Stimulated activated CD8-positive, alpha-beta memory T cell treated with anti-CD3 and anti-CD28 coated beads, Interleukin-7, amount 100 ng/mL, for 24 hours (primary cell): ENCODE results near the gene CACNA1C.

ENCODE experiments used
- DNase-seq: peaks from one replicate; pipeline ENCODE4 v3.0.0-alpha.2; 2020; ENCODE audit warnings: low read depth

CACNA1C gene

DNA sequence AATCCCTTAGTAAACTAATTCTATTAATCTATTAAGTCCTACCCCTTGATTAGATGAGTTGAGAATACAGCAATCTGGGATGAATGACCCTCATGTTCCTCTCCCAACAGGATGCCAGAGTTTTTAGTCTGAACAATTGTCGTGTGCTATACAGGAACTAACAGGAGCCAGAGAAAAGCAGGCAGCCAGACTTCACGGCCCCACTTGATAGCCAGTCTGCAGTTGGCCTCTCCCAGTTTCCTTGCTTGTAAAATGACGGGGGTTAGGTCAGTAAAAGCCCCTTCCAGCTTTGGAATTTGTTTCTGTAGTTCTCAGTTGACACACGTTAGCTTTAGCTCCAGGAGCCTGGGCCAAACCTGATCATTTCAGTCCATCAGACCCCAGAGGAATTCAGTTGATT, 475.2 kb downstream of the CACNA1C start:
- no peak for DNase-seq

DNA sequence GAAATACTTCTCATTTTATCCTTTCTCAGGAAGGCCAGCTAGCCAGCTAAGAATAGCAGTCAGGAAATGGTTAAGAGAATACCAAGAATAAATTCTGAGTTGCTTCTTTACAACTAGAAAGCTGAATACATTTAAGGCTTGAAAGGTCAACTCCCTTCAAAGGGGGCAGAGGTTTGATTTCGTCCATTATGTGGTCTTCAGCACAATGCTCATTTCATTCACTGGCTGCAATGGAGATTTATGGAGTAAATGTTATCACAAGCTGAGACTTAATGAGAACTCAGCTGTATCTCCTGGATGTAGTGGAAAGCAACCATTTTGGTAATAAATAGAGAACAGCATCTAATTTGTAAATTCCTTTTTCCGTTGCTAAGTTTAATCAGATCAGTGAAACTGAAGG, 477.0 kb downstream of the CACNA1C start:
- no peak for DNase-seq

DNA sequence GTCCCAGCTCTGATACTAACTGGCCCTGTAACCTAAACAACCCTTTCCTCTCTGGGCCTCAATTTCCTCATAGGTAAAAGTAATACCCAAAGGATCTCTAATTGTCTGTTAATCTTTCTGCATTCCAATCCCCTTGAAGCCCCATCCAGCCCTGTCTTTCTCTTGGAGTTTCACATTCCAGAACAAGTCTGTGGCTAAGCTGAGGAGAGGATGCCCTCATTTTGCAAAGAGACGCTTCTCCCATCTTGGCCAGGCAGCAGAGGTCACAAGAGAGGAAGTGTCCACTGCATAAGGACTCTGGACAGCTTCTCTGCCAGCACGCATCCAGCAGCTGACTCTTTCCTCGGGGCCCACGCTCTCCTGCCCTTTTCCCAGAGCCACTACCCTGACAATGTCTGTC, 478.6 kb downstream of the CACNA1C start:
- no peak for DNase-seq

DNA sequence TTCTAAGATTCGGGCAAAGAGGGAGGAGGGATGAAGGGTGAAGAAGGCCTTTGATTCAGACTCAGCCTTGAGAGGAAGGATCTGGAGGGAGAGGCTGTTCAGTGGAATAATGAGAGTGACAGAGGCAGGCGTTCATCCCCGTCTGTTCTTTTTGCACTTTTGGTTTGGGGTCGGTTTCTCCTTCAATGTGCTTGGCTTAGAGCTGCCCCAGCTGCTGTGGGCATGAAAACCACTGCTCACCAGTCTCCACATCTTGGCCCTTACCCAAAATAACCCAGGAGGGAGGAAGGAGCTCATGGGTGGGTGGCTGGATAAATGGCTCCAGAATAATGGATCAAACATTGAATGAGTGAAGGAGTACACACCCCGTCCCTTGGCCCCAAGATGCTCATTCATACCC, 480.2 kb downstream of the CACNA1C start:
- DNase-seq = no peak

DNA sequence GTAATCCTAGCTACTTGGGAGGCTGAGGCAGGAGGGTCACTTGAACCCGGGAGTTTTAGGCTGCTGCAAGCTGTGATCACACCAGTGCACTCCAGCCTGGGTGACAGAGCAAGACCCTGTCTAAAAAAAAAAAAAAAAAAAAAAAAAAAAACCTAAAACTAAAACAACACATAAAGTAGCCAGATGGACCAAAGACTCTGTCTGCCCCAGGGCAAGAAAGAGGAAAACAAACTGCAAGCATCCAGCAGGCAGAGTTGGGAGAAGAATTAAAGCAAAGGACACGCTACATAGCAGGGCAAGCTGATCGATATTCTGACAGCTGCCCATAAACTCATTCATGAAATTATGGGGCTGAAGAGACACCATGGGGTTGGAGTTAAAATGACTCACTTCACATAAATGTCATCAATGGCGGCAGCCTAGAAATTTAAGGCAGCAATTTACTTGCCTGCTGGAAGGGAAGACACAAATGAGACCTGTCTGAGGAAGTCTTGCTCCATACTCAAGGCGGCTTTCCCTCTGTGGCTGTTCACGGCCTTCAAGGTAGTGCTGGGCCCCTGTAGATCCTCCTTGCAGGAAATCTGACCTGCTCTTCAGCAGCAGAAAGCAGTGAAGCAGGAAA, 482.9 kb downstream of the CACNA1C start:
- no peak for DNase-seq

DNA sequence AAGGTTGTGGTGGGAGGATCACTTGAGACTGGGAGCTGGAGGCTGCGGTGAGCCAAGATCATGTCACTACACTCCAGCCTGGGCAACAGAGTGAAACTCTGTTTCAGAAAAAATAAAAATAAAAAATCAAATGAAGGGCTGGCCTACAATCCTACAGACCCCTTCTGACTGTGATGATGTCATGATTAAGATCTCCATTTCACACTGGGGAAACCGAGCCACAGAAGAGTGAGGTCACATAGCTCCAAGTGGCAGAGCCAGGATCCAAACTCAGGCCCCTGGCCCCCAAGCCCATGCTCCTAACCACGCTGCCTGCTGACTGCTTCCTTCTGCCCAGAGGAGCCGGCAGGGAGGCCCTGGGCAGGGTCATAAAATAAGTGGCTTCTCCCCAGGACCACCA, 483.9 kb downstream of the CACNA1C start:
- no peak for DNase-seq

DNA sequence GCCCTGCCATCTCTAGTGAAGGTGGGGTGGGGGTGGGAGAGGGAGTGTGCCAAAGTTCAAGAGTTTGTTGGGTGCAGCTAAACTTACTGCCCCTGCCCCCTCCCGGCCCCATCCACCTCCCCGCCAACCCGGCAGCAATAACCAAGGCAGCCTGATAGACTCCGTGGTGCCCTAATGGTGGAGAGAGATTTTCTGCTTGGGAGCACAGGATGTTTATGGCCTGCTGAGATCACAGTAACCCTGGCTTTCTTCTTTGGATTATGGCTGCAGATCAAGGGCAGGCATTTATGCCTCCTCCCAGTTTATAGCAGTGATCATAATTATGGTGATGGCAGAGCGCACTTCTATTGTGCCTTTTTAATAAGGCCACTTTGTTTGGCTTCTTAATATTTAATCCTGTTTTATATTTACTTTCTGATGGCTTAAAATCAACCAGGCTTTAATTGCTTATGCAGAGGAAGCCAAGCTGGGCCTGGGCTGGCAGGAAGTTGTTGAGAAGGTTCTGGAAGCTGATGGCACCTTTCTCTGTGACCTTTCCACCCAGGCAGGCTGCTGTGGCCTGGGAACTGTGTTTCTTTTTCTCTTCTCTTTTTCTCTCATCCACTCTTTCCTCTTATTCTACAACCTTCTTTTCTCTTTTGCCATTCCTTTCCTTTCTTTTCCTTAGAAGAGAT, 485.2 kb downstream of the CACNA1C start:
- DNase-seq = no peak

DNA sequence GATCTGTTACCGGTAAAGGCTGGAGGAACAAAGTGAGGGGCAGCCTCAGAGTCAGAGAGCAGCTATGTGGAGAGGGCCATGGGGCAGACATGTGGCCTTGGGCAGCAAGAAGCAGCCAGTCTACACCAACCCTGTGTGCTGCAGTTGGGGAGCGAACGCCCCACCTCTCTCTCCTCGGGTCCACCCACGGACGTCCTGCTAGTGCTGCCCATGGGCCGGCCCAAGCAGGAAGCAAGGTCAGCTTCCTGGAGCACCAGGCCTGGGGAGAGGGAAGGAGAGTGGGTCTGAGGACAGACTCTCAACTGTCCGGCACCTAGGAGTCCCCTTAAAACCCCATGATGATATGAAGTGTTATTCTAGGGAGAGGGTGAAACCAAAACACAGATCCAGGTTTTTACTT, 487.2 kb downstream of the CACNA1C start:
- no peak for DNase-seq

DNA sequence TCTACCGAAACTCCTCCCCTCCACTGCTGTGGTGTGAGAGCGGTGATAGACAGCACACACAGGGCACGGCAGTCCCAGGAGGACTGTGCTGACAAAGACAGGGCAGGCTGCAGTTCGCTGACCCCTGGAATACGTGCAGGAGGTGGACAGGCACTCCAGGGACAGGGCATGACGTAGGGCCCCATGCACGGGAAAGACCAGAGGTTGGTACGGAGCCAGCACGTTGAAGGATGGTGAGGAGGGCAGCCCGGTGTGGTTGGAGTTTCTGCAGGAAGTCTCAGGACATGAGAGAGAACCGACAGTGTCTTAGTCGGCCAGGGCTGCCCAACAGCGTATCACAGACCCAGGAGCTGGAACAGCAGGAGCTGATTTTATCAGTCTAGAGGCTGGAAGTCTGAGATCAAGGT, 487.8 kb downstream of the CACNA1C start:
- no peak for DNase-seq

DNA sequence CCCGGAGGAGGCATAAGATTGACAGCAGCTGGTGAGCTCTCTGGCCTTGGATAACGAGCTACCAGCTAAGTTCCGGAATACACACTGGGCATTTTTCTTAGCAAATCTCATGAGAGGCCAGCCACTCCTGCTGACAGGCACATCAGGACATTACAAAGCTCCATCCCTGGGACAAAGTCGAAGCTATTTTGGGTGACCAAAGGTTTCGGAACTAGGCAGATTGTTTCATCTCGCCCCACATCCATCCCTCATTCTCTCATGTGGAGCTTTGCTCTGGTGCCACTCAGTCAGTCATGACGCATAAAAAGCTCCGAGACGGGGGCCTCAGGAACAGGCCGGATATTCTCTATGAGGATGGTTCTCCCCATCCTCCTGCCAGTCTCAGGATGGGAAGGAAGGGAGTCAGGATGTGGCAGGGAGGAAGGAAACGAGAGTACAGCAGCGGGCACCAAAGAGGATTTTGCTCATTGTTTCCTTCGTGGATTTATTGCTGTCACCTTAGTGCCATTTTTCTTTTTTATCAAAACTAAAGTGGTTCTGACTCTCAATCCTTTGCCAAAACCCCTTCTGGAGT, 488.9 kb downstream of the CACNA1C start:
- DNase-seq = no peak

DNA sequence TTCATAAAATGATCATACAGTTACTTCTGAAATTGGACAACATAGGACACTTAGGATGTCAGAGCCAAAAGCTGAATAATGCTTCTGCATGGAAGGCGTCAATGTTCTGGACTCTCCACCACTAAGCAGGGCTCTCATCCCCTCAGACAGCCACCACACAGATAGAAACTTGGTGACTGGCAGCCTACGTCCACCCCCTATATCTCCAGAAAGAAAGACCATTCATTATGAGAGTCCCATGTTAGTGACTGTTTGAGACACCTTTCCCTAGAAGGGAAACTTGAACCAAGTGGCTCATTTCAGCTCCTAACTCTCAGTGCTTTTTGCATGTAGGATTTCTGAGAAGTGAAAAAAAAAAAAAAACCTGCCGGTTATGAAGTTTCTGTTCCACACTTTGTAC, 491.0 kb downstream of the CACNA1C start:
- DNase-seq = no peak

DNA sequence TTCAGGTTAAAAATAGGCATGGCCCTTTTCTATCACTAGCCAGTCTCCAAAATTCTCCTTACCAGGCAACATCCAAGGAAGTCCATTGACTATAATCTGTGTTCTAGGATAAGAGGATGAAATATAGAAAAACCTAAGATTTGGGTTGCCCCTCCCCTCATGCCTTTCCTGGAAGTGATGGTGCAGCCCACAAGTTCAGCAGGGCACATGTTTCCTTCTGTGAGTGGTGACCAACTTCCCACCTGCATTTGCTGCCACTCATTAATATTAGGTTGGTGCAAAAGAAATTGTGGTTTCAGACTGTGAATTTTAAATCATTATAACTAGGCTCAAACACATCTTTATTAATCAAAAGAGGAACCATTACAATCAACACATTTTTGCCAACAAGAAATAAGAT, 491.4 kb downstream of the CACNA1C start:
- no peak for DNase-seq

DNA sequence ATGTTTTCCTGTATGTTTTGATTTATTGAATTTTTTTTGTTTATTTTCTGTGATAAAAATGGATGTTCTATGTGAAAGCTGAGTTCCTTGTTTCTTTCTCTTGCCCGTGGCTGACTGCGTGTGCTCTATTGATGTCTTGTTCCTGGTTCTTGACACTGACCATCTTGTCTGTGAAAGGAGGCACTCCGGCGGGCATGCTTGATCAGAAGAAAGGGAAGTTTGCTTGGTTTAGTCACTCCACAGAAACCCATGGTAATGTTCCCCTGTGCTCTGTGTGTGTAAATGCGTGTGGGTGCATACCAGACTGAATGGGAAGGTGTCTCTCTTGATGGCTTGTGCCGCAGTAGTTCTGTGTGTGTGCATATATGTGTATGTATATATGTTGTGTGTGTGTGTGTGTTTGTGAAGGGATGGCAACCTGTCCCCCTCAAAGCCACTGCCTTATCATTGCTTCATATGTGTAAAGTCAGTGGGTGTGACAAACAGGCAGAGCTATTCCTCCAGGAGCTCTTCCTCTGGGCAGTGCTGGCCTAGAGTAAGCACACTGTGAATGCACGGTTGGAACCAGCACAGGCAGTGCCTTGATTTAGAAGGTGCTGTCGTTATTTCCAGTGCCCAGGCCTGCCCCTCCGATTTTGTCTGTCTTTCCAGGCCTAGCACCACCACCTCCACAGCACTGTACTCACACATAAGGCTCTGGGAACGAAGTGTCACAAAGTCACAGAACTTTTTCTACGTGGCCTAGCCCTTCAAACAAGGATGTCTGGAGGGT, 494.7 kb downstream of the CACNA1C start:
- no peak for DNase-seq

DNA sequence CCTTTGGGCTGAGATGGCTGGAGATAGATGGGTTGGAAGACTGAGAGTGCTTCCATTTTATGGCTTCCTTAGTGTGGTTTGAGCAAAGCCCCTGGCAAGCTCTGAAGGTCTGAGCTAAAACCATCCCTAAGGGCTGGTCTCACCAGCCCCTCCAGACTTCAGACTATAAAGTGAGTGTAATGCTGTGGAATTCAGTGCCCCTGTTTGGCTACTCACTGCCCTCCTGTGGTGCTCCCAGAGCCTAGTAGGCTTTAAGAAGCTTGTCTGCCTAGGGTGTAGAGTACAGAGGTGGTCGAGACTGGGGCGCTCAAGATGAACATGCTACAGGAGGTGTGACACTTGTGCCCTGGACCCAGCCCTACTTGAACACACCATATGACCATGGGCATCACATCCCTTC, 495.3 kb downstream of the CACNA1C start:
- DNase-seq = no peak

DNA sequence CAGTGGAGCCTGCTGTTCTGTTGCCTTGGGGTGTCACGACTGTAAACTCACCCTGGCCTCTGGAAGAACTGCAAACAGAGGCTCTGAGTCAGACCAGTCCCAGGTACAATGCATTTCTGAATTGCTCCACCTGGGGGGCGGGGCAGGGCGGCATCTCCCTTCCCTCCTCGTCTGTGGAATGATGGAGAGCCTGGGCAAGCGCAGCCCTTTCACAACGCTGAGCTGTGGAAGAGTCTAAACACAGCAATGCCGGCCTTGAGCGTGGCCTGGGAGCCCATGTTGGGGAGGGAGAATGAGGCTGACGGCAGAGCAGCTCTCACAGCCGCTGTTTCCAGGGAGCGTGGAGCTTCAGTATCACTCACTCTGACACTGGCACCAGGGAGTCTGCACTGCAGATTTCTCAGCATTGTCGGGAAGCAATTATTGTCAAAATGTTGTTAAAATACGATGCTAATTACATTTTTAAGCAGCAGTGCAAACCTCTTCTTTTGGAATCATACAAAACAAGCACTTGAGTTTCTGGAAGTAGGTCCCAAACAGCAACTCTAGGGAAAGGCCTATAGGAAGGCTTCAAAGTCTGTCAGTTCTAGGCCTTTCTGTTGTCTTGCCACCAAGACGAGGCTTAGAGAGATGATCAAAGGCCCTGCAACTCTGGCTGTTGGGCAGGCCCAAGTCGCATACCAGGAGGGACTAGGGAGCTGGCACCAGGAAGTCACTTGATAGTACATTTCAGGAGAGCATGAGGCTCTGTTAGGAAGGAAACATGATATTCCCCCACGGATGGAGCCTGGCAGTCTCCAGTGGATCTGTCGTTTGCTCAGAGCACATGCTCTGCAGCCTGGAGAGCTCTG, 498.0 kb downstream of the CACNA1C start:
- DNase-seq = no peak

DNA sequence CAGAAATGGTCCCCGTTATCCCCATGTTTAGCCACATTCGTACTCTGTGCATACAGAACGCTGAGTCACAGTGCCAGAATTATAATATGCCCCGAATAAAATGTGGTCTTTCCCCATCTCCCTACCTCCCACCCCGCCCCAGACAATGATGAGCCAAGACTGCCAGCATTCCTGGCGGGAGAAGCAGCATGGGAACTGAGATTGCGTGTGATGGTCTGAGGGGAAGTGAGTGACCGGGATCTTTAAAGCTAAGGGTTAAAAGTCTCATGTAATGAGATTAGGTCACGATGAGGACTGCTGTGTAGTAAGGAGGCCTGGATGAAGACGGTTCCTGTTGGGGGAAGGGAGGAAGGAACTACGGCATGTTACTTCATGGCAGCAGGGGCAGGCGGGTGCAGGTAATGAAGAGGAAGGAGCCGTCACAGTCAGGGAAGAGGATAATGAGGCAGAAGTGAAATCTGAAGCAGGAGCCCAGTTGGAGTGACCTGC, 498.7 kb downstream of the CACNA1C start:
- DNase-seq = no peak

DNA sequence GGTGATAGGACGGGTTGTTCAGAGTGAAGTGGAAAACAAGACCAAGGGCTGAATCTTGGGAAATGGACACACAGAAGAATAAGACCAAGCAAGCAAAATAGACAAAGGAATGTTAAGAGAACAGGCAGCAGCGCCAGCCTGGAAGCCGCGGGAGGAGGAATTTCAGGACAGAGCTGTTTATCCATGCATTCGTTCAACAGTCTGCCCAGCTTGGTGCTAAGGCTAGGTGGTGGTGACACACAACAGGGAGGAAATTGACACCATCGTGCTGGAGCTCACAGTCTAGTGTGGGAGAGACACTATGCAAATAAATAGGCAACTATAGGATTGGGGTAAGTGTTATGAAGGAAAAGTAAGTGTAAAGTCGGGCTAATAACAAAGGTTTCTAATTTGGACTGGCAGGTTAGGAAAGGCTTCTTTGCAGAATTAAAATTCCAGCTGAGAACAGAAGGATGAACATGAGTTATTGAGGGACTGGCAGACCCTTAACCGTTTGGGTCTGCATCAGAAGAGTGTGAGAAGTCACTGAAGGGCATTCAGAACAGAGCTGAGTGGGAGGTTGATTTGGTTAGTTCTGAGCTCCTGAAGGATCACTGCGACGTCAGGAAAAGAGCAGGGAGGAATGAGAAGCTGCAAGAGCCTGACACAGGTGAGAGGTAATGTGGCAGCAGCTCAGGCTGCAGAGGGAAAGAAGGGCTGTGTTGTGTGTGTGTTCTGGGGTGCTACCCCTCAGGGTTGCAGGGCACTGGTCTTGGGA, 499.4 kb downstream of the CACNA1C start:
- no peak for DNase-seq

DNA sequence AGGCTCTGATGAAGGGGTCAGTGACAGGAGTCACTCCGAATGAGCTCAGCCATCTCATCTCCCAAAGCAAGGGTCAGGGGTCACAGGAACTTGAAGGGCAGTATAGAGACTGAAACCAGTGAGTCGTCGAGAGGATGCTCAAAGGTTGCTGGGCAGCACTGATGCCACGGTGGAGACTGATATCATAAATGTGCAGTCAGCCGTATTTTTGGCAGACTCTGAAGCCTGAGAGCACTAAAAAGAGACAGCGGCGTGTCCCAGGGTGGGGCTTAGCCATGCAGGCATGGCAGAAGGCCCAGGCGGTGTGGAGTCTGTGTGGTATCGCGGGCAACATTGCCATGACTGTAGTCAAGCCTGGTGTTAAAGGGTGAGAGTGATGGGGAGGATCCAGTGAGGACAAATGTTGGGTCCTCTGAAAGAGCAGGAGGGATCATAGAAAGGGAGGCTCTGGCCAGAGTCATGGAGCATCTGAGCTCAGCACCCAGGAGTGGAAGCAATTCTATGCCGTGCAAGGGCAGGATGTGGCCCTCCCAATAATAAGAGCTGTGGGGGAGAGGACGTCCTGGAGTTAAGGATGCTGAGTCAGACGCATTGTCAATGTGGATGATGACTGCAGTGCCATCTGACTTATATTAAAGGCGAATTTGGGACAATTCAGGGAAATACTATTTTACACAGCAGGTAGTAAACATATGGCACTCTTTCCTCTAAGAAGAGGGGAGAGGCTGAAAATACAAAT, 500.8 kb downstream of the CACNA1C start:
- DNase-seq = no peak

DNA sequence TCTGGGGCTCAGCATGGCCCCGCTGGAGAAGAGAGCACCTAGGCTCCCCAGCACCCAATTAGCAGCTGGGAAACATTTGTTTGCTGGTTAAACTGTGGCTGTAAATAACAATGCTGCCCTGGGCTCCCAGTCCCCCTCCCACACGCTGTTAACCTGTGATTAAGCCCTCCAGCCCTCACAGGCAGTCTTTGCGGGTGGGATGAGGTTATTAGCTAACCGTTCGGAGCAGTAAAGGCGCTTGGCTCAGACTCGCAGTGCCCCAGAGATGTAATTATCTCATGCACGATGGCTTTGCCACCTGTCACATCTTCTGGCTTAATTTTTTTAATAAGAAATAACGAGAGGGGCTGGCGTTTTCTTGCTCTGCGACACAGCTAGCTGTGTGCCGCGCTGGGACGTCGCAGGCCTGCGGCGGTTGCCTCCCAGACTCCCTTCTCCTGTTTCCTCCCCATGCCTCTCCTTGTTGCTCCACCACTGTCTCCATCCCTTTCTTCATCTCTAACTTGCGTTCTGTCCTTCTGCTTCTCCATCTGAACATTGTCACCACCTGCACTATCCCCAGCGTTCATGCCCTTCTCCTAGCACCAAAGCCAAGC, 502.8 kb downstream of the CACNA1C start:
- DNase-seq = no peak

DNA sequence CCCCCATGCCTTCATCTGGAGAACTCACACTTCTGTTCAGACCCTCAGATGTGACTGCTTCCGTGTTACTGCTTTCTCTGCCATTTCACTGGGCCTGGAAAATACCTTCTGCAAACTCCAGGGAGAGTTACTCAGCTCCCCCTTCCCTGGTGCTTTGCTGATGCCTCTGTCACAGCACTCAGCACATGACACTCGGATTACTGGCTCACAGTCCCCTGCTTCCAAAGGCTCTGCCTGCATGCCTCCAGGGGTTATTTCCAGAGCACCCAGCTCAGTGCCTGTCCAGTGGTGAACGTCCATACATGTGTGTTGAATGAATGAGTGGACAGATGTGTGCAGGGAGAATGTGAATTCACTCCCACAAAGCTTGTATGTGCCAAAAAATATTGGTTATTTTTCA, 504.8 kb downstream of the CACNA1C start:
- no peak for DNase-seq
